ENCODE results near the gene GSTA2. TPM values are rescaled to one million over a fixed set of nuclear protein-coding genes. Genes with fewer than 3 reads are reported as not detected.
"Not testable (repeated sequence)": the region's sequence is repeated elsewhere in the genome, so short reads cannot be mapped to it uniquely, and the experiment has no call there.

Gene GSTA2
- total RNA-seq, 2 donors from 2014 or later: not detected

GRCh38 chr6:52725535-52726192 is 37.6 kb downstream of the GSTA2 start:
- Mint-ChIP-seq H3K4me1 (no peaks in the 10 kb centered on the region), H3K27ac (no peak overlapping the region), H3K4me3 (no peak overlapping the region), H3K36me3 (ENCODE audit: low read depth) (no peaks in the 10 kb centered on the region), H3K9me3 (no peaks in the 10 kb centered on the region), H3K27me3 (no peaks in the 10 kb centered on the region)
- no peak for ATAC-seq (replicated peaks)

- Mint-ChIP-seq H3K4me1 (no peaks in the 10 kb centered on the region), H3K27me3 (no peaks in the 10 kb centered on the region), H3K9me3 (no peaks in the 10 kb centered on the region), H3K36me3 (ENCODE audit: low read depth) (no peaks in the 10 kb centered on the region), H3K27ac (no peak overlapping the region), H3K4me3 (no peak overlapping the region)
- no peak for ATAC-seq (replicated peaks)
Measured at GRCh38 chr6:52725143-52725534, 38.1 kb downstream of the GSTA2 start.

- H3K9me3 Mint-ChIP-seq: no peaks in the 10 kb centered on the region
- ATAC-seq (replicated peaks): peak; percentile 86
- H3K27me3 Mint-ChIP-seq: no peaks in the 10 kb centered on the region
- H3K4me3 Mint-ChIP-seq: no peak overlapping the region
- no peaks in the 10 kb centered on the region for H3K4me1 Mint-ChIP-seq
- H3K27ac Mint-ChIP-seq: no peak overlapping the region
- no peaks in the 10 kb centered on the region for H3K36me3 Mint-ChIP-seq (ENCODE audit: low read depth)
Measured at GRCh38 chr6:52724406-52725121, 38.7 kb downstream of the GSTA2 start.

- Mint-ChIP-seq H3K4me1 (no peaks in the 10 kb centered on the region), H3K4me3 (no peak overlapping the region), H3K27ac (no peak overlapping the region), H3K36me3 (ENCODE audit: low read depth) (no peaks in the 10 kb centered on the region), H3K27me3 (no peaks in the 10 kb centered on the region), H3K9me3 (no peaks in the 10 kb centered on the region)
- no peak for ATAC-seq (replicated peaks)
Measured at GRCh38 chr6:52724042-52724405, 39.3 kb downstream of the GSTA2 start.

DNA sequence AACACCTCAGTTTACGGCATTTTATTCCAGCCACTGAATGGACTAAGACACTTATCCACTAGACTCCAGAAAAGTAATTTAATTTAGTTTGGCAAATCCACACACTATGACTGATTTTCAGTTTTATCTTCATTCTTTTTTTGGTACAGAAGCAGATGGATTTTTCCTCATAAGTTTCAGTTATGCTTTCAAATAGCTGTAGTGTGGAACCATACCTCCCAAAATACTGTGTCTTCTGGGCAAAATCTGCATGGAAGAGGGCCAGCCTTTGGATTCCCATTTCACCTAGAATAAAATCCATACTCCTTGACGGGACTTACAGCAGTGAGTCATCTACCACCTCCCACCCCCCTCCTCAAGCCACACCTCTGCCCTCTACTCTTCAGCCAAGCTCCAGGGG is 43.0 kb downstream of the GSTA2 start:
- Mint-ChIP-seq H3K27me3 (peaks cover 7% of the 10 kb centered on the region), H3K9me3 (no peaks in the 10 kb centered on the region), H3K4me1 (no peaks in the 10 kb centered on the region), H3K36me3 (ENCODE audit: low read depth) (no peaks in the 10 kb centered on the region), H3K4me3 (no peak overlapping the region), H3K27ac (no peak overlapping the region)
- no peak for ATAC-seq (replicated peaks)

GRCh38 chr6:52718550-52718949 is 44.7 kb downstream of the GSTA2 start:
- ATAC-seq (replicated peaks): no peak
- H3K27me3 Mint-ChIP-seq: peaks cover 7% of the 10 kb centered on the region
- H3K9me3 Mint-ChIP-seq: no peaks in the 10 kb centered on the region
- no peaks in the 10 kb centered on the region for H3K4me1 Mint-ChIP-seq
- H3K36me3 Mint-ChIP-seq (ENCODE audit: low read depth): no peaks in the 10 kb centered on the region
- H3K27ac Mint-ChIP-seq: no peak overlapping the region
- H3K4me3 Mint-ChIP-seq: no peak overlapping the region

- not testable (repeated sequence) for H3K36me3 Mint-ChIP-seq (ENCODE audit: low read depth); H3K27ac Mint-ChIP-seq; H3K4me3 Mint-ChIP-seq; H3K27me3 Mint-ChIP-seq; ATAC-seq (replicated peaks); H3K9me3 Mint-ChIP-seq; H3K4me1 Mint-ChIP-seq
Measured at GRCh38 chr6:52714761-52715160, 48.5 kb downstream of the GSTA2 start.

- H3K27me3 Mint-ChIP-seq: peaks cover 8% of the 10 kb centered on the region
- H3K9me3 Mint-ChIP-seq: no peaks in the 10 kb centered on the region
- no peak for ATAC-seq (replicated peaks)
- H3K36me3 Mint-ChIP-seq (ENCODE audit: low read depth): no peaks in the 10 kb centered on the region
- no peak overlapping the region for H3K4me3 Mint-ChIP-seq
- no peak overlapping the region for H3K27ac Mint-ChIP-seq
- no peaks in the 10 kb centered on the region for H3K4me1 Mint-ChIP-seq
Measured at GRCh38 chr6:52712136-52712535, 51.1 kb downstream of the GSTA2 start.

- Mint-ChIP-seq H3K27ac (no peak overlapping the region), H3K9me3 (no peaks in the 10 kb centered on the region), H3K36me3 (ENCODE audit: low read depth) (no peaks in the 10 kb centered on the region), H3K4me1 (no peaks in the 10 kb centered on the region), H3K27me3 (peaks cover 4% of the 10 kb centered on the region), H3K4me3 (no peak overlapping the region)
- ATAC-seq (replicated peaks): no peak
Measured at GRCh38 chr6:52707963-52708680, 55.2 kb downstream of the GSTA2 start.

GRCh38 chr6:52706001-52706400 is 57.3 kb downstream of the GSTA2 start:
- H3K27ac Mint-ChIP-seq: no peak overlapping the region
- H3K9me3 Mint-ChIP-seq: no peaks in the 10 kb centered on the region
- H3K4me3 Mint-ChIP-seq: no peak overlapping the region
- no peaks in the 10 kb centered on the region for H3K4me1 Mint-ChIP-seq
- H3K36me3 Mint-ChIP-seq (ENCODE audit: low read depth): no peaks in the 10 kb centered on the region
- H3K27me3 Mint-ChIP-seq: peaks cover 4% of the 10 kb centered on the region
- no peak for ATAC-seq (replicated peaks)

GRCh38 chr6:52704781-52705502 is 58.3 kb downstream of the GSTA2 start:
- H3K27ac Mint-ChIP-seq; H3K27me3 Mint-ChIP-seq; H3K36me3 Mint-ChIP-seq (ENCODE audit: low read depth); H3K4me3 Mint-ChIP-seq; ATAC-seq (replicated peaks); H3K4me1 Mint-ChIP-seq; H3K9me3 Mint-ChIP-seq: not testable (repeated sequence)

DNA sequence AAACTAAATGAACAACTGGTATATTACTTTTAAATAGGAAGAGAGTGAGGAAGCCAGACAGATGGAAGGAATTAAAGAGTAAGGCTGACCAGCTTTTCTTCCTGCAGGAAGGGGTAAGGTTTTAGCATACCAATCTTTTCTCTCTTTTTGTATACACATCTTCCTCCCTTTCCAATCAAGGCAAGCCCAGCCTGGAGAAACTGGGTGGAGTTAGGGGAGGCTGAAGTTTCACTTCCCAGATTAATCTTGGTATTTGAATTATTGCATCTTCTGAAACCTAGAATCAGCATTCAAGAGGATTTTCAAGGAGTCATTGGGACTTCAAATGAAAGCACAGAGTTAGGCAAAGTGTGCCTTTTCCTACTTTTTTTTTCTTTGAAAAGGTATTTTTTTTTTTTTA is 59.2 kb downstream of the GSTA2 start:
- no peak for ATAC-seq (replicated peaks)

More for the DNA sequence above, 59.2 kb downstream of the GSTA2 start:
- H3K27me3 Mint-ChIP-seq: peaks cover 4% of the 10 kb centered on the region
- H3K27ac Mint-ChIP-seq: no peak overlapping the region
- H3K36me3 Mint-ChIP-seq (ENCODE audit: low read depth): no peaks in the 10 kb centered on the region
- no peaks in the 10 kb centered on the region for H3K4me1 Mint-ChIP-seq
- no peak overlapping the region for H3K4me3 Mint-ChIP-seq
- no peaks in the 10 kb centered on the region for H3K9me3 Mint-ChIP-seq
